HG03342 (cell line): Measurements from ENCODE around the gene MCC.

Experiments used
- ATAC-seq: cut with Tn5 transposase; IDR thresholded peaks from one replicate; pipeline ENCODE4 v1.9.1; 2021; ENCODE audit warnings: mild to moderate bottlenecking, moderate library complexity; ENCODE audit not compliant: unreplicated experiment

The MCC gene

DNA sequence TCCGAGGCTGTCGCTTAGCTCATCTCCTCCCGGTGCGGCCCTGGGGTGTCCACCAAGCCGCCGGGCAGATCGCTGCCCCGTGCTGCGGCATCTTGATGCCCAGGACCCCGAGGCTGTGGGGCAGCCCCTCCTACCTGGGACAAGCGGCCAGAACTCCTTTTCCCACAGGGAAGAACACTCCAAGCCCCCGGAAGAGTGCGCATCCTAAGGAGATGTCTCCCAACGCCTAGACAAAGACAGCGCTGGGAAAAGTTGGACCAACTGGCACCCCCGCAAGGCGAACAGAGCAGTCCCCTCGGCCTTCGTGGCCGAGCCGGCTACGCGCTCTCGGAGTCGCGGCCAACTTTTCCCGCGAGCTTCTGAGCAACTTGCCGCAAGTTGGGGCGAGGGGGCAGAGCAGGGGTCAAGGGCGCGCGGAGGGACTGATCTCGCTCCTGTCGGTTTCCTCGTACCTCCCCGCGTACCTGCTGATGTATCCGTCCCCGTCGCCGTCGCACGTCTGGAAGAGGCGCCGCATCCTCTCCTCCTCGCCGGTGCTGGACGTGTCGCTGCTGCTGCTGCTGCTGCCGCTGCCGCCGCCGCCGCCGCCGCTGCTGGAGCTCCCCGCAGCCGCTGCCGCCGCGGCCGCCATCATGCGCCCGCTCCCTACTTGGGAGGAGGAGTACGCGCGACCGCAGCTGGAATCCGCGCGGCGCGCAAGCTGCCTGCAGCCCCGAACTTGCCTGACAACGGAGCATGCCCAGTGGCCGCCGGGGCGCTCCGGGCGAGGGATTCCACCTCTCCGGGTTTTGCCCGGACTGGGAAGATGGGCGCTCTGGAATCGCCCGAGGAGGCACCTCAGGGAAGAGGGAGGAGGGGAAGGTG, at the start of gene MCC:
Gene MCC, minus strand, starts transcription at position 673 of the 864 bp plus-strand sequence.
- no peak for ATAC-seq

DNA sequence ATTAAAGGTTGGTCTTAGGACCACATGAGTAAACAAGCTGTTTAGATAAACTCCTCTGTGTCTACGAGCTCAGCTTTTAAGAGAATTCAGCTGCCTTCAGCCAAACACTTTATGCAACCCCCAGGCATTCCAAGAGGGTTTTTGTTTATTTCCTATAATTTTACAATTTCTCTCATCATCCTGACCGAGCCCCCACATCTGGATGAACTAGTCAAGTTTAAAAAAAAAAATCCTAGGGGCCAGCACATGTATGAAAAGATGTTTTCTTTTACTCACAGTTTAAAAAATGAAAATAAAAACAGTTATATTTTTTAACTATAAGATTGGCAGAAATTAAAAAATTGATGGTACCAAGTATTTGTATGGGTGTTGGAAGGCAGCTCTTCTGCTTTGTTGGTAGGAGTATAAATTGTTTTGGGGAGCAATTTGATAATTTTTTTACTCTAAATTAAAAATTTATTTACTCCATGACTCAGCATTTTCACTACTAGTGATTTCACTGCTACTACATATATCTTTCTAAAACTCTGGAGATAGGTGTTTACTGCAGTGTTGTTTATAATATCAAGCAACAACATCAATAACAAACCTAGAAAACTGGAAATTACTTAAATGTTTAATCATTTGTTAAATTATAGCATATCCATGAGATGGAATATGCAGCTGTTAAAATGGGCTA, 43.4 kb upstream of the MCC start:
- no peak for ATAC-seq

DNA sequence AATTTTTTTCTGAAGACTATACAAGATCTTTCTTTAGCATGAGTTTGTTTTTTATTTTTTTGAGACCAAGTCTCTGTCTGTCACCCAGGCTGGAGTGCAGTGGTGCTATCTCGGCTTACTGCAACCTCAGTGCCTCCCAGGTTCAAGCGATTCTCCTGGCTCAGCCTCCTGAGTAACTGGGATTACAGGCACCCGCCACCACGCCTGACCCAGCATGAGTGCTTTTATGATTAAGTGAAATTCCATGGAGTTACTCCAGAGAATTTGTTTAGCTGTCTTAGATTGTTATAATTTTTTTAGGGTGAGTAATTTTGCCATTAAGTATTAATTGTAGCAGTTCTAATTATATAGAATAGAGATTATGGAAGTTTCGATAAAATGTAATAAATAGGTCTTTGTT, 39.5 kb upstream of the MCC start:
- ATAC-seq: no peak

DNA sequence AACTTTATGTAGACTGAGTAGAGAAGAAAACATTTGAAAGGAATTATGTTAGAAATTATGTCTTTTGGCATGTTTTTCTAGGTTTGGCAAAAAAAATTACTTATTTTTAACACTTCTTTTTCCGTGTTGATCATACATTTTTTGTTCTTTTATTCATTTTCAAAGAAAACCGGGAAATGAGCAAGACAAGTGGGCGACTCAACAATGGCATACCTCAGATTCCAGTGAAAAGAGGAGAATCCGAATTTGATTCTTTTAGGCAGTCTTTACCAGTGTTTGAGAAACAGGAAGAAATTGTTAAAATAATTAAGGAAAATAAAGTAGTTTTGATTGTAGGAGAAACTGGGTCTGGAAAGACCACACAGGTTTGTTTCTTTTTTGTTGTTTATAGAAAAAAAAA, 38.2 kb upstream of the MCC start:
- ATAC-seq: no peak

DNA sequence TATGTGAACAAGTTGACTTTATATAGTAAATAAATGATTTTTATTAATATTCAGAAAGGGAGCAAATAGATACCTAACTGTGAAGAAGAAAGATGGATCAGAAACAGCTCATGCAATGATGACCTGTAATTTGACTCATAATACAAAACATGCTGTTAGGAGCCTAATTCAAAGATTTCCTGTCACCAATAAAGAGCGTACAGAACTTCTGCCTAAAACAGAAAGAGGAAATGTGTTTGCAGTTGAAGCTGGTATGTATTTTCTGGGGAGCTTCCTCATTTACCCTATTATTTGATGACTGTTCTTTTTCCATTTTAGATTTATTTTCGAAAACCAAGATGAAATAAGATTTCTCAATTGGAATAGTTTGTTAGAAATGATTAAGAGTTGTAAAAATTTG, 36.7 kb upstream of the MCC start:
- peak; percentile 68 for ATAC-seq

DNA sequence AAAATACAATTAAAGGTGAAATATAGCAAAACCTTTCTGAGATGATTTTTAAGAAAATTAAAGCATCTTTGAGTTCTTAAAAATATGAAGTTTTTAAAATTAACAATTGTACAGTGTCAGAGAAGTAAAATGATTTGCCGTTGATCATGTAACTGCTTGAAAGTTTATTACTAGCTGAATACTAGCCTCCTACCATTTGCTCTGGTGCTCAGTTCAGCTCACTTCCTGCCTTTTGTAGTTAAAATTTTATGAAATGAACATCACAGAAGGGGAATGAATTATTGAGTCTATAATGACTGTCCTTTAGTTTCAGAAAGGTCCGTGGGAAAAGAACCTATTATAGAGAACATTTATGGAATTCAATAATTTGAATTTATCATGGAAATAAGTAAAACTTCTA, 34.9 kb upstream of the MCC start:
- ATAC-seq: no peak

DNA sequence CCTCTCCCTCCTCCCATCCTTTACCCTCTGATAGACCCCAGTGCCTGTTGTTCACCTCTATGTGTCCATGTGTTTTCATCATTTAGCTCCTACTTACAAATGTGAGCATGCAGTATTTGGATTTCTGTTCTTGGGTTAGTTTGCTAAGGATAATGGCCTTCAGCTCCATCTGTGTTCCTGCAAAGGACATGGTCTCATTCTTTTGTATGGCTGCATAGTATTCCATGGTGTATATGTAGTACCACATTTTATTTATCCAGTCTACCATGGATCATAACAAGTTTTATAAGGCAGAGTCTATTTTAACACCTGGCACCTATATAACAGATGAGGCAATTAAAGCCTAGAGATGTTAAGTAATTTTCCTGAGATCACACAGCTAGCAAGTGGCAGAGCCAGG, 32.6 kb upstream of the MCC start:
- no peak for ATAC-seq

DNA sequence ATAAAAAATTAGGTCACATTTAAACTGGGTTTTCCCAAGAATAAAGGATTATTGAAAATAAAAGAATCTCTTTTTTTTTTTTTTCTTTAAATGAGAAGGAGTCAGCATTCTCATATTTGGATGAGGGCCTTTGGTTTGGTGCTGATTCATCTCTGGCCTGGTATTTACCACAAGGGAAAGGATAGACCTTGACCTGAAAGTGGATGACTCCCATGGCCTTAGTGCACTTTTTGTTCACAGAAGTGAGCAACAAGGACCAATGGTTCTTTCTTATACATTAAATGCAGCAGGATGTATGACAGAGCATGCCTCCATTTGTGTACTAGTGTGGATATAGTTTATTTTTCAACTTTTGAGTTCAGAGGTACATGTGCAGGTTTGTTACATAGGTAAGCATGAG, 32.2 kb upstream of the MCC start:
- ATAC-seq: peak; percentile 79

DNA sequence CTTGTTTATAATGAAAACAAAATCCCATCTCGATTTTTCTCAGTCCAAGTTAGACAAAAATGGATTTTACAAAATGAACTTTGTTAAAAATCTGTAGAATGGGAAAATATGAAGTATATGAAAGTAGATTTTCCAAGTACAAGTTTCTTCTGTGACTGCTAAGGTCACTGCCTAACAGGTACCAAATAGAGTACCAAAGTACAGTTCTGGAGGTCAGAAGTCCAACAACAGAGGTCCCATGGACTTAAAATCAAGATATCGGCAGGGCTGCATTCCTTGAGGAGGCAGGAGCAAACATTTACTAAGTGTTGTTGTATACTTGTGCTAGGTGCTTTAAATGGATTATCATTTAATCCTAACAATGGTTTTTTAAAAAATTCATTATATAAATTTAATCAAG, 31.2 kb upstream of the MCC start:
- ATAC-seq: no peak

DNA sequence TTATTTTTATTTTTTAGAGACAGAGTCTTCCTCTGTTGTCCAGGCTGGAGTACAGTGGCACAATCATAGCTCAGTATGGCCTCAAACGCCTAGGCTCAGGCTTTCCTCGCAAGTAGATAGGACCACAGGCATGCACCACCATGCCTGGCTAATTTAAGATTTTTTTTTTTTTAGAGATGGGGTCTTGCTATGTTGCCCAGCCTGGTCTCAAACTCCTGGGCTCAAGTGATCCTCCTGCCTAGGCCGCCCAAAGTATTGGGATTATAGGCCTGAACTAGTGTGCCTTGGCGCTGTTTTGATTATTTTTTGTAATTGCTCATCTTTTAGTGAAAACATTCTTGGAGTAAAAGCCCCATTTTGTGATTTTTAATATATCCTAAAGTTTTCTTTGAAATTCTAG, 30.6 kb upstream of the MCC start:
- ATAC-seq: no peak

DNA sequence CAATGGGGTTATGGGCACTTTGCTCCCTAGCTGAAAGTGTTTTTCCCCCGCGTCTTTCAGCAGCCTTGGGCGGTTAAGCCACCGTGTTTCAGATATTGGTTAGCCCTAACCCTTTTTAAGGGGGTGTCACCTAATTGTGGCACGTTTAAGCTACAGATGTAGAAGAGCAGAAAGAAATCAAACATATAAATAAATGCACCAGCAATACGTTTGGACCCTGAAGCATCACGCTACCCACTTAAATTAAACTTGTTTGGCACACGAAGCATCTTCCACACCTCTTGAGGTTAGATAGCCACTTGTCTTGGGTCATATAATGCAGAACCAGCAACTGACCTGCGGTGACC, 26.0 kb upstream of the MCC start:
- ATAC-seq: no peak

DNA sequence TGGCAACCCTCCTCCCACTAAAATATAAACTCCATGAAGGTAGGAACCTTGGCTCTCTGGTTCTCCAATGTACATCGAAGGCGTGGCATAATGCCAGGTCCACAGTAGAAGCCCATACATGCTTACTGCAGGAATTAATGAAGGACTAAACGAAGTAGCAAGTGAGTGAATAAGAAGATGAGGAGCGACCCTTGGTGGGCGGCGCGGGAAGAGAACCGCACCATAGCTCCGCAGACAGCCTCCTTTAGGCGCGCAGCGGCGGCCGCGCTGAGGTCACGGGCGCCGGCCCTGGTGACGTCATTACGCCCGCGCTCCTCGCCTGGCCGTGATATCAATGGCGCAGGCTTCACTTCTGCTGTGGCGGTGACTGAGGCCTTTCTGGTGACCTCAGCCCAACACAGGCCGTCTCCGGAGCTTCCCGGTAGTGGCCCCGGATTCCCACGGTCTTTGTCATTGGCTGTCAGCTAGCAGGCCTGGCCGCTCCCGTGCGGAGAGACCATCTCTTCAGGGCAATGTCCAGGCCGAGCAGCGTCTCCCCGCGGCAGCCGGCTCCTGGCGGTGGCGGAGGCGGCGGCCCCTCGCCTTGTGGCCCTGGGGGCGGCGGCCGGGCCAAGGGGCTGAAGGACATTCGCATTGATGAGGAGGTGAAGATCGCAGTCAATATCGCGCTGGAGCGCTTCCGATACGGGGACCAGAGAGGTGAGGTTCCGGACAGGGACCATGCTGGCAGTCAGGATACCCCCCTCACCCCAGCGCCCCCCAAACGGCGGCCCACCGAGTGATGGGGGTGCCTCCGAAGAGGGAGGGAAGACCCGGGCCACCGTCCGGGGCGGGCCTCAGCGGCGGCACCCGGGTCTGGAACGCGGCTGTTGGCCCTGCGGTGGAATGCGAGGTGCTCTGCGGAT, 25.4 kb upstream of the MCC start, which contains the start of gene YTHDC2:
Gene YTHDC2, plus strand, starts transcription at position 311 of the 905 bp plus-strand sequence. Its CDS starts 202 bp downstream, at position 513.
- ATAC-seq: peak; percentile 99

DNA sequence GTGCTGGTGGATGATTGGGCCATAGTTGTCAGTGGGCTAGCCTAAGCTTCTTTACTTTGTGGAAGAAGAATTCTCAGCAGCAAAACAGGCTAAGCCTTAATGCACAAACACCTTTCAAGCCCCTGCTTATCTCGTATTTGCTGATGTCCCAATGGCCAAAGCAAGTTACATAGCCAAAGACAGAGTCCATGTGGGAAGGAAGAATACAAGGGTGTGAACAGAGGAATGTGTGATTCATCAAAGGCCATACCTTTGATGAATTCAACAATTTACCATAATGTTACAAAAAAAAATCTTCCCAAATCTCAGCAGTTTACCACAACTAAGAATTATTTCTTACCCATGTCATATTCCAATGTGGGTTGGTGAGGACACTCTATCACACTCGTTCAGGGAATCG, 24.1 kb upstream of the MCC start:
- ATAC-seq: no peak

DNA sequence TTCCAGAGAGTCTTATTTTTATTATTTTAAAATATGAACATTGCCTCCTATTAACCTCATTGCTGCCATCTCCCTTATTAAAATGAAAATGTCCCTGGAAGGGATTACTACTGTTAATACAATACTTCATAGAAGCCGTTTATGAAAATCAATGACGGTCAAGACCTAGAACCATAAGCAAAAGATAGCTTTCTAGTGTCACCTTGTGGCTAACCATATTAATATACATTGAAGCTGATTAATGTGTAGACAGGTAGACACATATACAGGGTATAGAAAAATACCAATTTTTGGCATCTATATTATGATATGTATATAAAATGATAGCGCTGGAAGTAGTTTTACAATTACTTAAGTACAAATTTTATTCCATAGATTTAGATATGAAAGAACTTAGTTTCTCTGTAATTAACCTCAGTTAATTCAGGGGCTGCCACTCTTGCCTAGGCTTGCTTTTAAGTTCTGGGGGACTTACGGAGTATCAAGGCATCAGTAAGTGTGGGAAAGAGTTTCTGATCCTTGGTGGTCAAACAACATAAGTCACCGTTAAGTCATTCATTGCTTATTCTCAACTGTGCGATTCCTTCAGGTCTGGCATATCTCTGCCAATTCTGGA, 22.7 kb upstream of the MCC start:
- ATAC-seq: no peak

DNA sequence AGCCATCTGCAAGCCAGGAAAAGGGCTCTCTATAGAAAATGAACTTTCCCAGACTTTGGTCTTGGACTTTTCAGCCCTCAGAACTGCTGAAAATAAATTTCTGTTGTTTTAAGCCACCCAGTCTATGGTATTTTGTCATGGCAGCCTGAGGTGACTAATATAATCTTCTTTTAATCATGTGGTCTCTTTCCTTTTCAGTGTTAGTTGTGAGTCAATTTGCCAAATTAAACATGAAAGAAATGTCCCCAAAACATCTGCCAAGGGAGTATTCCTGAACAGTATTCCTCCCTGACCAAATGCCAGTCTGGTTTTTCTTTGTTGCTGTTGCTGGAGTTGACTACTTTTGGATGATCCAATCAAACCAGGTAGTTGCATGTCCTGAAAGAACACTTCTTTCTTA, 20.5 kb upstream of the MCC start:
- no peak for ATAC-seq

DNA sequence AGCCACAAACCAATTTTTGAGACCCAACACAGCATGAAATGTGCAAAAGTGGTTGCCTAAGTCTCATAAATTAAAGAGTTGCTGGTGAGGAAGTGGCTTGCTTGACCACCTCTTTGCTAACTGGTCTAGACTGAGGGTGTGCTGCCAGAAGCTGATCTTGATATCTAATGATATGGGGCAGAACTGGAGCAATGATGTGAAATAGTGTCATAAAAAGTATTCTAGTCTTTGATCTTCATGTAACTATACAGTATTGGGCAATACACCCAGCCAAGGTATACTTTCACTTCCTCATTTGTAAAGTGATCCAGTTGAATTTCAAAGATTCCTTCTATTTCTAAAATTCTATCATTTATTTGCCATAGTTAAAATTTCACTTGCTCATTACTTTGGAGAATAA, 19.3 kb upstream of the MCC start:
- ATAC-seq: peak; percentile 50

DNA sequence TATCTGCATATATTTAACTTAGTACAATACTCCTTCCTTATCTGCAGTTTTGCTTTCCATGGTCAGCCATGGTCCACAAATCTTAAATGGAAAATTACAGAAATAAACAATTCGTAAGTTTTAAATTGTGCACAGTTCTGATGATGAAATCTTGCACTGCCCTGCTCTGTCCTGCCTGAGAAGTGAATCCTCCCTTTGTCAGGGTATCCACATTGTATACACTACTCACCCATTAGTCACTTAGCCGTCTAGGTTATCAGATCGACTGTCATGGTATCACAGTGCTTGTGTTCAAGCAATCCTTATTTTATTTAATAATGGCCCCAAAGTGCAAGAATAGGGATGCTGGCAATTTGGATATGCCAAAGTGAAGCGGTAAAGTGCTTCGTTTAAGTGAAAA, 16.9 kb upstream of the MCC start:
- no peak for ATAC-seq

DNA sequence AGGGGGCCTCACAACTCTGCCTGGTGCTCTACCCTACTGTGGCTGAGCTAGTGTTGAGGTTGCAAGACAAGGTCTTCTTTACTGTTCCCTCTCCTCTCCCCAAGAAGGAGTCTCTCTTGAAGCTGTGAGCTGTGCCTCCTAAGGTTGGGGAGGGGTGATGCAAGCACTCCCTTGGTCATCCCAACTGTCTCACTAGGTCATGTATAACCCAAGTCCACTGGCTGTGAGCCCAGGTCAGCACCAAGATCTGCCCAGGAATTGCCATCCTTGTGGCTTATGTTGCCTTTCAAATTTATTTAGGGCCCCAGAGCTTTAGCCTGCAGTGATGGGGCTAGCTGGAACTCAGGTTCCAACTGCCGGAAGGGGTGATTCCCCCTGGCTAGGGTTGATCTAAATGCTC, 14.9 kb upstream of the MCC start:
- ATAC-seq: no peak

DNA sequence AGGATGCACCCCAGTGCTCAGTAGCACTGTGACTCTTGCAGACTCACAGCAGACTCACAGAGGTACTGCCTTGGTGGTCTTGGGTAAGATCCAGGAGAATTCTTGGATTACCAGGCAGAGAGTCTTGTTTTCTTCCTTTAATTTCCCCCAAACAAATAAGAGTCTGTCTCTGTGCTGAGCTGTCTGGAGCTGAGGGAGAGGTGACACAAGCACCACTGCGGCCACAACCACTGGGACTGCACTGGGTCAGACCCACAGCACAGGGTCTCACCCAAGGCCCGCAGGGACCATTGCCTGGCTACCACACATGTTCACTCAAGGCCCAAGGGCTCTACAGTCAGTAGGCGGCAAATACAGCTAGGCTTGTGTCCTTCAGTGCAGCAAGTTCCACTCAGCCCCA, 13.8 kb upstream of the MCC start:
- no peak for ATAC-seq

DNA sequence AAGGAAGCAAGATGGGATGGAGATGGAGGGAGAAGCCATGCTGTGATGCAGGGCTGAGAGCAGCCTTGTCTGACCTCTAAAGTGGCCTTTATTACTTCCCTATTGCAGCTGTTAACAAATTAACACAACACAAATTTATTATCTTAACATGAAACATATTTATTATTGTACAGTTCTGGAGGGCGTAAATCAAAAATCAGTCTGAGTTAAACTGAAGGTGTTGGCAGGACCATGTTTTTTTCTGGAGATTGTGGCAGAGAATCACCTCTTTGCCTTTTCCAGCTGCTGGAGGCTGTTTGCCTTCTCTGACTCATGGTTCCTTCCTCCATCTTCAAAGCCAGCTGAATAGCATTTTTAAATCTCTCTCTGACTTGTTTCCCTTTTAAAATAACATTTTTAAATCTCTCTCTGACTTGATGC, 7.2 kb upstream of the MCC start:
- no peak for ATAC-seq

DNA sequence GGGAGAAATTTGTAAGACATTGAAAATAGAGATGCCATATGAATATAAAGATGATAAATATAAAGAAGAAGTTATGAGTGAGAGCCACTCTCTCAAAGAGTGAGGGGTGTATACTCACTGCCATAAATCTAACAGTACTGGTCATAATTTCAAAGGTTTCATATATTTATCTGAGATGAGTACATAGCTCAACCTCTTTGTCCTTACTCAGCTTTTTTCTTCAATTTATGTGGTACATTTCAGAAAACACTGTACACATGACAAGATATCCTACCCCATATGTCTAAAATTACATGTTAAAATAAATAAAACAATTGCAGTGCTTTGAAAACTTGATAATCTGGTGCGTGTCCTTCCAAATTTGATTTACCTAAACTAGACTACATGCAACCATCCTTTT, 5.2 kb upstream of the MCC start:
- no peak for ATAC-seq
